ENCODE results near the gene ODAD4. TPM values are rescaled to one million over a fixed set of nuclear protein-coding genes. Genes with fewer than 3 reads are reported as not detected.

ODAD4 gene
- polyA plus RNA-seq, 4 donors: 5.7 to 7.2 (median 6.3) TPM

DNA sequence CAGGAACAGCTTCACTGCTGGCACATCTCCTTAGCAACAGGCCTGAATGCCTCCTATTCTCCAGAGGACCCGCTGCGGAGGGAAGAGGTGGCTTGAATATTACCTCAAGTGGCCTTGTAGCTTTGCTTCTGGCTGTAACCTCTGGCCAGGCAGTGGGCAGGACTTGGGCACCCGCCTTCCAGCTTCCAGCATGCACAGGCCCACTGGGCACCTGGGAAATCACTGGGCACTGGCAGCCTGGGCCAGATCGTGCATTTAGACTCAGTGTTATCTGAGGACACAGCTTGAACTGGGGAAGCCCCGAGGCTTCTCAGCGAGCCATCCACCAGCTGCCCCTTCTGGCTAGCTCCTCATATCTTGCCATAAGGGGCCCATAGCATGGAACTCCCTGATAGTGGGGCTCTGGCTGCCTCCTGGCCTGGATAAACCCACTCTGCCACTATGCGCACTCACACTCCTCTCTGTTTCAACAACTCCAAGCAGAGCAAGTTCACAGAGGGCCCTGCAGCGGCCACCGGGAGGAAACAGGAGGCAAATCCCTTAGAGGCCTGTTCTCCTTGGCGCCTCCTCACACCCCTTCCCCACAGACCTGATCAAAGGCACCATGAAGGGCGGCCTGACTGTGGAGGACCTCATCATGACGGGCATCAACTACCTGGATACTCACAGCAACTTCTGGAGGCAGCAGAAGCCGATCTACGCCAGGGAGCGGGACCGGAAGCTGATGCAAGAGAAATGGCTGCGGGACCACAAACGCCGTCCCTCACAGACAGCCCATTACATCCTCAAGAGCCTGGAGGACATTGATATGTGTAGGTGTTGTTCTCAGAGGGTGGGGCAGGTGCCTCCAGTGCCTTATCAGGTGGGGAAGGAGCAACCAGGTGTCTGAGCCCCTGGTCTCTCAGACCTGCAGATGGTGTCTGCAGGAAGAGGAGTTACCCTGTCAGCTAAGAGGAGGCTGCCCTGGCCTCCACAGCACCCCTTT is 7.8 kb downstream of the ODAD4 start:
- no peak for DNase-seq (ENCODE audit: low read depth in 4 of 4, low spot score in 3 of 4)

DNA sequence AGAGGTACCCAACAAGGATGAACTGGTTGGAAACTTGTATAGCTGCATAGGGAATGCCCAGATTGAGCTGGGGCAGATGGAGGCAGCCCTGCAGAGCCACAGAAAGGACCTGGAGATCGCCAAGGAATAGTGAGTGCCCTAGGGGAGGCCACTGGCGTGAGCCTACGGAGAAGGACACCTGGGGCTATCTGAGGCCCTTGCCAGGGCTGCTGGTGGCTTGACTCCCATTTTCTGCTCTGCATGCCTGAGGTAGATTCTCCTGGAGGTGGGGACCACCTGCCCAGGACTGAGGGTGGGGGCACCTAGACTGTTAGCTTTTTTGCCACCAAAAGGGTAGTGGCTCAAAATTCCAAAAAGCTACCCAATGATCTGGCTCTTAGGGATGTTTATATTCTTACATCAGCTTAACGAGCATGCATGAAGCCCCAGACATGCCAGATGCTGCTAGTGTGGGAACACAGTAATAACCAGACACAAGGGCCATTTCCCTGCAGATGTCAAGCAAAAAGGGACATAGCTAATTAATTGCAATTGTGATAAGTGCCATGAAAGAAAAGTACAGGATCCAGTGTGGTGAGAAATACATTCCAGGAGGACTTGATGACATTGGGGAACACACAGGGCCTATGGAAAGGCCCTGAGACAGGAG is 8.8 kb downstream of the ODAD4 start:
- no peak for DNase-seq (ENCODE audit: low read depth in 4 of 4, low spot score in 3 of 4)

DNA sequence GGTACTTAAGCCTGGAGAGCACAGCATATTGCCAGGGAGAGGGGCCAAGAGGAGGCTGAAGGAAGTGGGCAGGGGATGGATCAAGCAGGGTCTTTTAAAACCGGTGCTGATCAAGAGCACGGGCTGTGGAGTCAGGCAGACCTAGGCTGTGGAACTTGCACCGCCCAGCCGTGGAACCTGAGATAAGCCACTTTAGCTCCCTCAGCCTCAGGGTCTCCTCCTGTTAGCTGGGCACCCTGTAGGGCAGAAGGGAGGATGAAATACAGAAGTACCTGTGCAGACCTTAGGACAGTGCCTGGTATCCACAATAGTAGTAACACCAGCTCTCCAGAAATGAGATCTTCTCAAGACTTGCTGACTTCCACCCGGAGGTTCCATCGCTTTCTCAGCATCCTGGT is 9.3 kb downstream of the ODAD4 start:
- DNase-seq (ENCODE audit: low read depth in 4 of 4, low spot score in 3 of 4): no peak

DNA sequence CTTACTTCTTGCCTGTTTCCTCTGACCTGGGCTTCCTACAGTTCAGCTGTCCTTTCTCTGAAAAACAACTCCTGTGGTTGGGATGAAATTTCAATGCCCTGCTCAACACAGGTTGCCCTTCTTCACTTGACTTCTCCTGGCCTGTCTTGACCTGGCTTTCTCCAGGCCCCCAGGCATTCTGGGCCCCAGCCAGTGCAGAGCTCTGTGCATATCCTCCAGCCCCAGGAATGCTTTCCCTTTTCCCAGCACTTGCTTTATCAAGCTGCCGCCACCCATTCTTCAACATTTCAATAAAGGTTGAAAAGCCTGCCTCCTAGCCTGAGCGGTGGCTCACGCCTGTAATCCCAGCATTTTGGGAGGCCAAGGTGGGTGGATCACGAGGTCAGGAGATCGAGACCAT is 10.8 kb downstream of the ODAD4 start:
- DNase-seq (ENCODE audit: low read depth in 4 of 4, low spot score in 3 of 4): no peak

DNA sequence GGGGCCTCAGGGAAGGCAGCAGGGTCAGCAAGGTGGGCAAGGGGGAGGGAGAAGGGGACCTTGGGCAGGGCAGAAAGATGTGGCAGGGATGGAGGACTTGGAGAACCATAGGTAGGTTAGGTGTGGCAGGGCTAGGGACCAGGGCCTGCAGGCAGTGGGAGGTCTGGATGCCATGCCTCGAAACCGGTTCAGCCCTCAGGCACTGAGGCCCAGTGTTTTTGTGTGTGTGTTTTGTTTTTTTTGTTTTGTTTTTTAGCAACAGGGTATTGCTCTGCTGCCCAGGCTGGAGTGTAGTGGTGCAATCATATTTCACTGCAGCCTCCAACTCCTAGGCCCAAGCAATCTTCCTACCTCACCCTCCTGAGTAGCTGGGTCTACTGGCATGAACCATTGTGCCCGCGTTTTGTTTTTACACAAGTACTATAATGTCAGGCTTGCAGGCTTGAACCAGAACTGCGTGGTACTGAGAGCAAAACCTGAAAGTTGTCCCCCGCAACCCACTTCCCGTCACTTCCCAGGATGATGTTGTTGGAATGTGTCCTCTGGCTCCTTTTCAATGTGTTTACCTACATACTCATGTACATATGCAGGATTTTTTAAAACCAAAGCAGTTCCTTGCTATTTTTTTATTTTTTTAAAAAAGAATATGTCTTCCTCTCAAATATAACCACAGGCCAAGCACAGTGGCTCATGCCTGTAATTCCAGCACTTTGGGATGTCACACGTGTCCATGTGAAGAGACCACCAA is 12.4 kb downstream of the ODAD4 start:
- DNase-seq (ENCODE audit: low read depth in 4 of 4, low spot score in 3 of 4): no peak

DNA sequence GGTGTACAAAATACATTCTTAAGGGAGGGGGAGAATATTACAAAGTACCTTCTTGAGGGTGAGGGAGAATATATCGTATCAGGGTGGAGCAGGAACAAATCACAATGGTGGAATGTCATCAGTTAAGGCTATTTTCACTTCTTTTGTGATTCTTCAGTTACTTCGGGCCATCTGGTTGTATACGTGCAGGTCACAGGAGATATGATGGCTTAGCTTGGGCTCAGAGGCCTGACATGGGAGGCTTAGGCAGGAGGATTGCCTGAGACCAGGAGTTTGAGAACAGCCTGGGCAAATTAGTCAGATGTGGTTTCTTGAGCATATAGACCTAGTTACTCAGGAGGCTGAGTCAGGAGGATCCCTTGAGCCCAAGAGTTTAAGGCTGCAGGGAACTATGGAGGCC is 13.1 kb downstream of the ODAD4 start:
- DNase-seq (ENCODE audit: low read depth in 4 of 4, low spot score in 3 of 4): no peak

DNA sequence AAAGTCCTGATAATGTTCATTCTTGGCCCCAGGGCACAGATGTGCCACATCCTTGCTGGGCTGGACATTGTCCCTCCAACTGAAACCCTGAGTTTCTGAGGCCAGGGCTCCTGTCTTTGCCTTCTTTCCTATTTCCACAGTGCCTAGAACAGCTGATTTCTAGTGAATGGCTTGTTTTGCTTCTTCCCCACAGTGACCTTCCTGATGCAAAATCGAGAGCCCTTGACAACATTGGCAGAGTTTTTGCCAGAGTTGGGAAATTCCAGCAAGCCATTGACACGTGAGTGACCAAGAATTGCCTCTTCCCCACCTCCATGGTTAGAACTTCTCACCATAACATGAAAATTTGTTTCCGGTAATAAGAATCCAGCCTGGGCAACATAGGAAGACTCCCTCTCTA is 14.5 kb downstream of the ODAD4 start:
- no peak for DNase-seq (ENCODE audit: low read depth in 4 of 4, low spot score in 3 of 4)

DNA sequence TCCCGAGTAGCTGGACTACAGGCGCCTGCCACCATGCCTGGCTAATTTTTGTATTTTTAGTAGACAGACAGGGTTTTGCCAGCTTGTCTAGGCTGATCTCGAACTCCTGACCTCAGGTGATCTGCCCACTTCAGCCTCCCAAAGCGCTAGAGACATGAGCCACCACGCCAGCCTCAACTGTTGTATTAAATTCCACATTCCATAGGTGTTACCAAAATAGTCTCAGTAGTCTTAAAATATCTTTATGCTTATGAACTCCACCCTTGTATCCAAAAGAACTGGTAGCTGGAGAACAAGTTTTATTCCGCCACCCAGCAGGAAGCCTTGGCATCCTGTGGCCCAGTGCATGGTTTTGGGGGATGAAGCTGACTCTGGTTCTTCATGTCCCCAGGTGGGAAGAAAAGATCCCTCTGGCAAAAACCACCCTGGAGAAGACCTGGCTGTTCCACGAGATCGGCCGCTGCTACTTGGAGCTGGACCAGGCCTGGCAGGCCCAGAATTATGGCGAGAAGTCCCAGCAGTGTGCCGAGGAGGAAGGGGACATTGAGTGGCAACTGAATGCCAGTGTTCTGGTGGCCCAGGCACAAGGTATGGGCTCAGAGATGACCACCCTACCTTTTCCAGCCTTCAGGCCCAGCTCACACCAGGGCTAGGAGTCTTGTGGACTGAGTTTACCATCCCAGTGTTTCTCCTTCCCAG is 18.5 kb downstream of the ODAD4 start:
- no peak for DNase-seq (ENCODE audit: low read depth in 4 of 4, low spot score in 3 of 4)

DNA sequence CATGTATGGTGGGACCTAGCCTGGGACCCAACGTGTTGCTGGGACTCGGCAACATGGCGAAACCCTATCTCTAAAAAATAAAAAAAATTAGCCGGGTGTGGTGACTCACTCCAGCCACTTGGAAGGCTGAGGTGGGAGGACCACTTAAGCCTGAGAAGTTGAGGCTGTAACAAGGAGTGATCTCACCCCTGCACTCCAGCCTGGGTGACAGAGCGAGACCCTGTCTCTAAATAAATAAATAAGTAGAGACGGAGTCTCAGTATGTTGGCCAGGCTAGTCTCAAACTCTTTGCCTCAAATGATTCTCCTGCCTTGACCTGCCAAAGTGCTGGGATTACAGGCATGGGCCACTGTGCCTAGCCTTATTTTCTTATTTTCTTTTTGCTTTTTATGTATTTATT is 26.1 kb downstream of the ODAD4 start:
- DNase-seq (ENCODE audit: low read depth in 4 of 4, low spot score in 3 of 4): no peak

DNA sequence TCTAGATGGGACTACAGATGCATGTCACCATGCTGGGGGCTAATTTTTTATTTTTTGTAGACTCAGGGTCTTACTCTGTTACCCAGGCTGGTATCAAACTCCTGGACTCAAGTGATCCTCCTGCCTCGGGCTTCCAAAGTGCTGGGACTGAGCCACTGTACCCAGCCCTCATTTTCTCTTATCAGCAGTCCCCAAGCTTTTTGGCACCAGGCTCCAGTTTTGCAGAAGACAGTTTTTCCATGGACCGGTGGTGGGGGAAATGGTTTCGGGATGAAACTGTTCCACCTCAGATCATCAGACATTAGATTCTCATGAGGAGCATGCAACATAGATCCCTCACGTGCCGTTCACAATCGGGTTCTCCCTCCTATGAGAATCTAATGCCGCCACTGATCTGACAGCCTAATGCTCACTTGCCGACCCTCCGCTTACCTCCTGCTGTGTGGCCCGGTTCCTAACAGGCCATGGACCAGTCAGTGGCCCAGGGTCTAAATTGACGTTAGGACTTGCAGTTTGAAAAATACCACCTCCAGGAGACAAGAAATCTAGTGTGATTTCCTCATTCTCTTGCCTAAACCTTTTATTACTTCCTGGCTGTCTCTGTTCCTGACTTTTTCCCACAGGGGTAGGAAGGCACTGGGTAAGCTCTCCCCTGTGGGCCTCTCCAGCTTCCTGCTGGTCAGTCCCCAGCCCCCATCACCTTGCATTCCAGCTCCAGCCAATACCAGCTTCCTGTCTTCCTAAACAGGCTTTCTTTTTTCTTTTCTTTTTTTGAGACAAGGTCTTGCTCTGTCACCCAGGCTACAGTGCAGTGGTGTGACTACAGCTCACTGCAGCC is 26.8 kb downstream of the ODAD4 start:
- no peak for DNase-seq (ENCODE audit: low read depth in 4 of 4, low spot score in 3 of 4)

DNA sequence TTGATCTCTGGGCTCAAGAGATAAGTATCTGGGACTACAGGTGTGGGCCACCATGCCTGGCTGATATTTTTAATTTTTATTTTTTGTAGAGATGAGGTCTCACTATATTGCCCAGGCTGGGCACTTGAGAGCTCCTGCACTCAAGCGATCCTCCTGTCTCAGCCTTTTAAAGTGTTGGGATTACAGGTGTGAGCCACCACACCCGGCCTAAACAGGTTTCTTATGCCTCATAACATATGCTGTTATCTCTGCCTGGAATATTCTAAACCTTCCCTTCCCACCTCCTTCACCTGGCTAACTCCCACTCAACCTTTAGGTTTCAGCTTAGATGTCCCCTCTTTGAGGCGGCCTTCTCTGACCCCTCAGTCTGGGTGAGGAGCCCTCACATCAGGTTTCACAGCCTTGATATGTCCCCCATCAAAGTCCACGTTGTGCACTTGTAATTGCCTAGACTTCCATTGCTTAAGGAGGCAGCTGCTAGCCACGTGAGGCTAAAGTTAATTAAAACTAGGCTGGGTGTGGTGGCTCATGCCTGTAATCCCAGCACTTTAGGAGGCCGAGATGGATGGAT is 27.5 kb downstream of the ODAD4 start:
- DNase-seq (ENCODE audit: low read depth in 4 of 4, low spot score in 3 of 4): no peak

DNA sequence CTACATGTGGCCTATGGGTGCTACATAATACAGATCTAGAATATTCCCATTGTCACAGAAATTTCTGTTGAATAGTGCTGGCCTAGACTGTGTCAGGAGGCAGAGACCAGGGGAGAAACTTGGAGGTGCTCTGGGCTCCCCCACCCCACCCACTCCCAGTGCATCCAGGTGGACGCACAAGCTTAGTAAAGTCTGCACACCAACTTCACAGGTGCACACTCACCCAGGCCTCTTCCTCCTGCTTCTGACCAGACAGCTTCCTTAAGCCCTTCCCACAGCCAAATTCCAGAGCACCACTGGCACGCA is 28.6 kb downstream of the ODAD4 start:
- DNase-seq (ENCODE audit: low read depth in 4 of 4, low spot score in 3 of 4): no peak

DNA sequence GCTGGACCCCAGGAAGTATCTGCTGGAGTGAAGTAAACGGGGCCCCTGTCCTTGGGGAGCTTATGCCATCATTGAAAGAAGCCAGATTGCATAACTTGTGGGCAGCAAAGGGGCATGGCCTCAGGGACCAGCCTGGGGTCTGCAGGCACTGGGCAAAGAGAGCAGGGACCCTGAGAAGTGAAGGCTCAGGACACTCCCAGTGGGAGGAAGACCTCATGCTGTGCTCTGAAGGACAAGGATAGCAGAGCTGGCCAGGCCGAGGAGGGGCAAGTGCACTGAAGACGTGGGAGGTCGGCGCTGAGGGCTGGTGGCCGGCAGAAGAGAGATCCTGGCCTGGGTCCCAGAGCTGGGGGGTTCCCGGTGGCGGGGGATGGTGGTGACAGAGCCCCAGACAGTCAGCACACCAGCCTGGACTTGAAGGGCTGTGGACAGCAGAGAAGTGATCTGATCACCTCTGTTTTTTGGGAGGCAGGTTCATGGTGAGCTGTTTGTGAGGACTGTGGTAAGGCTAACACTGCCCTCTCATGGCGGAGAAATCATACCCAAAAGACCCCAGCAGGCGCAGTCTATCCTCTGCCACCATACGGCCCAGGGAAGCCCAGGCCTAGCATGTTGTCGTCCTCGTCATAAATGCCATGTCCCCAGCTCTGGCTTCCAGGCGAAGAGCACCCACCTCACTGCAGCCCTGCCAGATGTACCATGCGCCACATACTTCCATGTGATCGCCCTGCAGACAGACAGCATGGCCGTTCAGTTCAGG is 29.1 kb downstream of the ODAD4 start:
- no peak for DNase-seq (ENCODE audit: low read depth in 4 of 4, low spot score in 3 of 4)

DNA sequence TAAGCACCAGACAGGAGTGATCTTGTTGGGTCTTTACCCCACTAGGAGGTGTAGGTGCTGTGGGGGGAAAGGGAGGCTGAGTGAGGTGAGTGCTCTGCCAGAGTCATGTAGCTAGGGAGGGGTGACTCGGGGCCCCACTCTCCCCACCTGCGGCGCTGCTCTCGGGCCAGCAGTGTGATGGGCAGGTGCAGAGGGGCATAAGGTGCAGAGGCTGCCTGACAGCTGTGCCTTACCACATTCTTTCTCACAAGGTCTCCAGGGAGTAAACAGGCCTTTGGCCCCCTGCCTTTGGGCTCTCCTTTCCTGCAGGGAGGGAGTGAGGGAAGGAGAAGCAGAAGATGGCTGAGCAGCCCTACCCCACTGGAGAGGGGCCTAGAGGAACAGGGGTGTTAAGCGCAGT is 31.7 kb downstream of the ODAD4 start:
- no peak for DNase-seq (ENCODE audit: low read depth in 4 of 4, low spot score in 3 of 4)

DNA sequence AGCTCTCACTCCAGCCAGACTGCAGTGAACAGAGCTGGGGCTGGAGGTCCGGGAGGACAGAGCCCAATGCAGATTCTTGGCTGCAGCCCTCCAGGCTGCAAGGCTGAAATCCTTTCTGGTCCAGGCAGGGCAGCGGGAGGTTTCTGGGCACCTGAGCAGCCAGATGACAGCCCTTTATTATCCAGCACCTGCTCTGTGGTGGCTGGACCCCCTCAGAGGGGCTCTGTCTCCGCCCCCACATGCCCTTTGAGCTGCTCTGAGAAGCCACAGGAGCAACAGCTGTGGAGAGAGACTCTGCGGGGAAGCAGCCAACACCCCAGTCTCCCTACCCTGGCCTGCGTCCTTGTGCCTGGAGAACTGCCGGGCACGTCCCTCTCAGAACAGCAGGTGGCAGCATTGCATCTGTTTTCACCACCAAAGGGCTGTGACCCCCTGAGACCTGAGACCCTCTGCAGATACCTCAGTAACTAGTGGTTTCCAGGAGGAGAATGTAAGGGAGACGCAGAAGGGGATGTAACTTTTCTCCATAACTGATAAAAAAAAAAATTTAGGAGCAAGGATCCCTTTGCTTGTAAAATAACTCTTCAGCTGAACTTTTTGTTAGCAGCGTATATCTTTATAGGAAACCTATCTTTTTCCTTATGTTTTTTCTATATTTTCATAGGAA is 32.5 kb downstream of the ODAD4 start:
- DNase-seq (ENCODE audit: low read depth in 4 of 4, low spot score in 3 of 4): no peak

DNA sequence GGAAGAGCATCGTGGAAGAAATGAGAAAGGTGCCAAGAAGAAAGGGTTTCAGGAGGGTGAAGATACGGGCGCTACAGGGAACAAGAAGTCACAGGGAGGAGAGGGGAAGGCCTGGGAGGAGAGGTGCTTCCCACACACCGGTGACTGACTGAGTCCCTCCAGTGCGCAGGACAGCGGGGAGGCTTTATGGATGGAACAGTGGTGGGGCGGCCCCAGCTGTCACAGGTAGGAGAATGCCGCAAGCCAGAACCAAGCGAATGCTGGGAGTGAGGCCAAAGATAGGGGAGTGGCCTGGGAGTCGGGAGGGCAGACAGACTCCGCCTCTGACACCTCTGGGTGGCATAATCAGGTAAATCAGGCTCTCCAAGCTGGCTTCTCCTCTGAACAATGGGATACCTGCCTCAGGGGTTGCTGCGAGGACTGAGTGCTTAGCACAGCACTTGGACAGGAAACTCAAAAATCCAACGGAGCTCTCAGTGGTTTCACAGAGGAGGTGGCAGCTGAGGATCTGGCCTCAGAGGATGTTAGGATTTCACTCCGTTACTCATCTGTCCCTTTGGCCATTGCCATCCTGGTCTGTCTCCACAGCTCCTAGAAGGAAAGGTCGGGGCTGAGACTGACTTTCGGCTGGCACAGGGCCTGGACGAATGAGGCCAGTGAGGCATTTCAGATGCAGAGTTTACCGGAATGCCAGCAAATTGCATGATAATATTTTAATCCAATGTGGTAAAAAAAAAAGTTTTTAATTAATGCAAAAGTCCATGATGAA is 35.5 kb downstream of the ODAD4 start:
- no peak for DNase-seq (ENCODE audit: low read depth in 4 of 4, low spot score in 3 of 4)

DNA sequence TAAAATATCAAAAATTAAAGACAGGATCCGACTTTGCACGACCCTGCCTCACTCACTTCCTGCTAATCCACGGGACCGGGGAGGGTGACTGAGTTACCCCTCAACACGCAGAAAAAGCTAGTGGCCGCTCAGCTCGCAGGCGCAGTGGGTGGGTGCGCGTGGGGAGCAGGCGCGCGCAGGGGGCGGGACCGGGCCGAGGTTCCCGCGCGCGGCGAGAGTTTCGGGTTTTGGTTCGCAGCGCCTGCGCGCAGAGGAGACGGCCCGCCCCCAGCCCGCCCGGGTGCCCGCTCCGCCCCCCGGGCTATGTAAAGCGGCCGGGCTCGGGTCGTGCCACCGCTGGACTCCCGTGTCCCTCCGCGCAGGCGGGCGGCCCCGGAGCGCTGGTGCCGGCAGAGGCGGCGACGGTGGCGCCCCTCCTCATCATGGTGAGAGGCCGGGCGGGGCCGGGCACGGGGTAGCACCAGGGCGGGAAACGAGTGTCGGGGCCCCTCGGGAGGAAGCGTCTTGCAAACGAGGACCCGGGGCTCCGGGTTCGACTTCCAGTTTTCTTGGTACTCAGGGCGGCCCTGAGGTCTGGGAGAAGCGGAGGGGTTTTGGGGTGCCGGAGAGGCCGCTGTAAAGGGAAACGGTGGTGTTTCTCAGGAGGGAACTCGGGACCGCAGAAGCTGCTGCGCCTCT is 36.2 kb downstream of the ODAD4 start, which contains the start of gene CNP:
Gene CNP (plus strand): TSS at position 333 of the 678 bp plus-strand sequence. CDS start 90 bp downstream, at position 423.
- DNase-seq (ENCODE audit: low read depth in 4 of 4, low spot score in 3 of 4): peak; percentile 73 to 78 (median 77)
